HCT116 (cell line): Measurements from ENCODE around the gene BUB3. TPM values are rescaled to one million over a fixed set of nuclear protein-coding genes. Genes with fewer than 3 reads are reported as not detected.

Source experiments
- ATAC-seq: fragments of 200-7000 bp; cut with Tn5 transposase; 2 replicates; pipeline ENCODE4 v1.9.1; 2020; ENCODE audit warnings: mild to moderate bottlenecking, moderate library complexity
- BruUV-seq: library from RNA; stranded (reverse); fragments of 400-500 nt; replicated peaks from 2 replicates; lab custom pipeline; 2021; lab: Mats Ljungman, UMichigan
- CTCF ChIA-PET: fragments of 300-600 bp; sonication (Branson Sonifier 250); formaldehyde crosslinking; loops from one replicate; lab custom pipeline; 2021; ENCODE audit warnings: antibody characterized with exemption; lab: Charles Lee
- POLR2A ChIA-PET: fragments of 300-600, 350-600 bp; sonication (Branson Sonifier 250); formaldehyde crosslinking; loops from one replicate; lab custom pipeline; 2021; ENCODE audit warnings: antibody characterized with exemption; lab: Charles Lee
- RAD21 ChIA-PET, 2 experiments: fragments of 300-600 bp; sonication (Branson Sonifier 250); formaldehyde crosslinking; loops; one replicate each; lab custom pipeline; 2023; ENCODE audit warnings: low total read pairs in 2 of 2; ENCODE audit not compliant: uncharacterized antibody in 2 of 2, unreplicated experiment in 2 of 2, low non-redundant PET in 1 of 2; lab: Charles Lee
- DNase-seq: peaks from one replicate; pipeline ENCODE4 v3.0.0-alpha.2; 2010; ENCODE audit warnings: low read depth, low spot score
- H2AFZ ChIP-seq: fragments of 200-600 bp; shearing (Covaris generic), sonication (generic); 2 replicates; pipeline ENCODE4 v1.6.1; 2017; ENCODE audit warnings: low read depth, mixed run types, mixed read lengths, antibody characterized with exemption, low read length; ENCODE audit not compliant: poor library complexity, severe bottlenecking
- H3K27ac ChIP-seq: 2 replicates; pipeline ENCODE4 v1.5.1; 2012; ENCODE audit warnings: low read depth, low read length
- H3K27me3 ChIP-seq: fragments of 200-600 bp; sonication (generic); 2 replicates; pipeline ENCODE4 v1.6.1; 2016; ENCODE audit warnings: mixed run types, low read length, mixed read lengths; ENCODE audit not compliant: insufficient read depth
- H3K36me3 ChIP-seq, 2 experiments: fragments of 200-500 bp in 1 of 2; fragments of 200-600 bp in 1 of 2; sonication (Bioruptor generic) in 1 of 2; sonication (generic) in 1 of 2; 2 replicates each; pipeline versions ENCODE4 v1.5.1 to v1.6.1; 2014 to 2016; ENCODE audit warnings: low read length in 2 of 2, inconsistent platforms in 1 of 2, mixed read lengths in 1 of 2, mixed run types in 1 of 2; ENCODE audit not compliant: insufficient read depth in 2 of 2, control insufficient read depth in 1 of 2
- H3K4me1 ChIP-seq, 2 experiments: fragments of 200-600 bp in 1 of 2; sonication (generic) in 1 of 2; 2 replicates each; pipeline versions ENCODE4 v1.5.1 to v1.6.1; 2012 to 2017; ENCODE audit warnings: low read length in 2 of 2, inconsistent platforms in 1 of 2, mild to moderate bottlenecking in 1 of 2, mixed read lengths in 1 of 2, mixed run types in 1 of 2, moderate library complexity in 1 of 2; ENCODE audit not compliant: insufficient read depth in 2 of 2, control insufficient read depth in 1 of 2
- H3K4me2 ChIP-seq: fragments of 200-600 bp; sonication (generic); 2 replicates; pipeline ENCODE4 v1.6.1; 2017; ENCODE audit warnings: mixed run types, low read length, mixed read lengths
- H3K4me3 ChIP-seq, 2 experiments: fragments of 200-600 bp in 1 of 2; sonication (generic) in 1 of 2; replicated peaks in 1 of 2; 2 replicates each; pipeline ENCODE4 v1.5.1; 2011 to 2016; ENCODE audit warnings: low read length in 2 of 2, control low read depth in 1 of 2, low read depth in 1 of 2, mild to moderate bottlenecking in 1 of 2, mixed read lengths in 1 of 2, mixed run types in 1 of 2
- H3K79me2 ChIP-seq: fragments of 200-600 bp; sonication (generic); 2 replicates; pipeline ENCODE4 v1.6.1; 2017; ENCODE audit warnings: mild to moderate bottlenecking, mixed run types, low read length, moderate library complexity, mixed read lengths; ENCODE audit not compliant: insufficient read depth
- H3K9ac ChIP-seq: fragments of 200-600 bp; sonication (generic); 2 replicates; pipeline ENCODE4 v1.6.1; 2016; ENCODE audit warnings: low read length, mixed read lengths
- H3K9me2 ChIP-seq: fragments of 200-600 bp; sonication (generic), shearing (Covaris generic); 2 replicates; pipeline ENCODE4 v1.6.1; 2017; ENCODE audit warnings: mixed run types, mild to moderate bottlenecking, moderate library complexity; ENCODE audit not compliant: insufficient read depth
- H3K9me3 ChIP-seq, 2 experiments: fragments of 200-500 bp in 1 of 2; fragments of 200-600 bp in 1 of 2; sonication (Bioruptor generic) in 1 of 2; sonication (generic) in 1 of 2; 2 replicates each; pipeline ENCODE4 v1.6.1; 2014 to 2017; ENCODE audit warnings: low read length in 2 of 2, mixed read lengths in 2 of 2, inconsistent platforms in 1 of 2, low read depth in 1 of 2, mild to moderate bottlenecking in 1 of 2, mixed run types in 1 of 2, moderate library complexity in 1 of 2; ENCODE audit not compliant: control insufficient read depth in 1 of 2, insufficient read depth in 1 of 2
- H4K20me1 ChIP-seq: fragments of 200-600 bp; sonication (generic), shearing (Covaris generic); 2 replicates; pipeline ENCODE4 v1.6.1; 2017; ENCODE audit warnings: mixed run types, mild to moderate bottlenecking, moderate library complexity; ENCODE audit not compliant: insufficient read depth
- CEBPB ChIP-seq: IDR thresholded peaks from 2 replicates; pipeline ENCODE4 v1.6.1; 2012; ENCODE audit warnings: low read depth
- CTCF ChIP-seq, 3 experiments: fragments of 200-600 bp in 1 of 3; sonication (generic) in 1 of 3; IDR thresholded peaks in 2 of 3; conservative IDR thresholded peaks in 1 of 3; 2 replicates each; pipeline ENCODE4 v1.5.1; 2012 to 2017; ENCODE audit warnings: low read depth in 2 of 3, low read length in 2 of 3, antibody characterized with exemption in 1 of 3, borderline replicate concordance in 1 of 3, control low read depth in 1 of 3, mild to moderate bottlenecking in 1 of 3, mixed read lengths in 1 of 3, mixed run types in 1 of 3, moderate library complexity in 1 of 3; ENCODE audit not compliant: insufficient read depth in 1 of 3
- RAD21 ChIP-seq: IDR thresholded peaks from 2 replicates; pipeline ENCODE4 v1.6.1; 2012; ENCODE audit warnings: low read depth, mild to moderate bottlenecking
- ZFX ChIP-seq: fragments of 450-650 bp; IDR thresholded peaks from 2 replicates; pipeline ENCODE4 v1.6.1; 2017
- intact Hi-C: fragments of 100-400 bp; cut with micrococcal nuclease; formaldehyde crosslinking; loops from 2 replicates; pipeline ENCODE4 v1.10.0; 2022
- total RNA-seq: library from RNA; stranded (reverse); gene quantifications from one replicate; pipeline ENCODE4 v1.2.1, GENCODE V29; 2021; ENCODE audit not compliant: unreplicated experiment
- TF ChIP-seq, protein P1 (sequence below): IDR thresholded peaks from 2 replicates; pipeline ENCODE4 v1.6.1; 2012
- TF ChIP-seq, protein P2 (sequence below): IDR thresholded peaks from 2 replicates; pipeline ENCODE4 v1.6.1; 2012; ENCODE audit warnings: low read depth
- TF ChIP-seq, protein P3 (sequence below): IDR thresholded peaks from 2 replicates; pipeline ENCODE4 v1.6.1; 2011; ENCODE audit warnings: mild to moderate bottlenecking, low read length, moderate library complexity; ENCODE audit not compliant: insufficient replicate concordance; ENCODE audit errors: extremely low read depth

The BUB3 gene
- total RNA-seq, 1 experiment from 2014 or later = 271 TPM

- Histone ChIP-seq H3K27ac (no peak overlapping the region), H3K4me3 (no peak overlapping the region), H3K27me3 (no peaks in the 10 kb centered on the region), H3K9me2 (no peaks in the 10 kb centered on the region), H3K36me3 (no peaks in the 10 kb centered on the region), H3K4me2 (no peak overlapping the region), H3K79me2 (no peaks in the 10 kb centered on the region), H3K9ac (no peak overlapping the region), H3K9me3 (no peaks in the 10 kb centered on the region), H2AFZ (no peak overlapping the region), H4K20me1 (no peaks in the 10 kb centered on the region), H3K4me1 (no peaks in the 10 kb centered on the region)
- intact Hi-C loops = no loop called here
- CTCF ChIA-PET = interaction anchor here (1.0 kb wide), 1 partner anchor 8 kb away, joined by 4 read pairs; the partner anchor contains the start of gene BUB3
- no TSS peak for BruUV-seq
- DNase-seq (no peak), ATAC-seq (no peak)
- RAD21 ChIA-PET = no interaction called here
- POLR2A ChIA-PET = interaction anchor here (0.7 to 1.7 kb wide), 2 partner anchors 8 to 418 kb away, joined by 3 to 6 read pairs; partner anchors contain the start of gene BUB3
- TF ChIP-seq, protein P1, sequence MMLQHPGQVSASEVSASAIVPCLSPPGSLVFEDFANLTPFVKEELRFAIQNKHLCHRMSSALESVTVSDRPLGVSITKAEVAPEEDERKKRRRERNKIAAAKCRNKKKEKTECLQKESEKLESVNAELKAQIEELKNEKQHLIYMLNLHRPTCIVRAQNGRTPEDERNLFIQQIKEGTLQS = no peak
- TF ChIP-seq CTCF (IDR thresholded peaks at IDR 0.05 in 2 of 3, conservative IDR thresholded peaks at IDR 0.05 in 1 of 3; ENCODE audit: borderline replicate concordance in 1 of 3, insufficient read depth in 1 of 3, low read depth in 2 of 3, low read length in 2 of 3) = no peak
- TF ChIP-seq, protein P2, sequence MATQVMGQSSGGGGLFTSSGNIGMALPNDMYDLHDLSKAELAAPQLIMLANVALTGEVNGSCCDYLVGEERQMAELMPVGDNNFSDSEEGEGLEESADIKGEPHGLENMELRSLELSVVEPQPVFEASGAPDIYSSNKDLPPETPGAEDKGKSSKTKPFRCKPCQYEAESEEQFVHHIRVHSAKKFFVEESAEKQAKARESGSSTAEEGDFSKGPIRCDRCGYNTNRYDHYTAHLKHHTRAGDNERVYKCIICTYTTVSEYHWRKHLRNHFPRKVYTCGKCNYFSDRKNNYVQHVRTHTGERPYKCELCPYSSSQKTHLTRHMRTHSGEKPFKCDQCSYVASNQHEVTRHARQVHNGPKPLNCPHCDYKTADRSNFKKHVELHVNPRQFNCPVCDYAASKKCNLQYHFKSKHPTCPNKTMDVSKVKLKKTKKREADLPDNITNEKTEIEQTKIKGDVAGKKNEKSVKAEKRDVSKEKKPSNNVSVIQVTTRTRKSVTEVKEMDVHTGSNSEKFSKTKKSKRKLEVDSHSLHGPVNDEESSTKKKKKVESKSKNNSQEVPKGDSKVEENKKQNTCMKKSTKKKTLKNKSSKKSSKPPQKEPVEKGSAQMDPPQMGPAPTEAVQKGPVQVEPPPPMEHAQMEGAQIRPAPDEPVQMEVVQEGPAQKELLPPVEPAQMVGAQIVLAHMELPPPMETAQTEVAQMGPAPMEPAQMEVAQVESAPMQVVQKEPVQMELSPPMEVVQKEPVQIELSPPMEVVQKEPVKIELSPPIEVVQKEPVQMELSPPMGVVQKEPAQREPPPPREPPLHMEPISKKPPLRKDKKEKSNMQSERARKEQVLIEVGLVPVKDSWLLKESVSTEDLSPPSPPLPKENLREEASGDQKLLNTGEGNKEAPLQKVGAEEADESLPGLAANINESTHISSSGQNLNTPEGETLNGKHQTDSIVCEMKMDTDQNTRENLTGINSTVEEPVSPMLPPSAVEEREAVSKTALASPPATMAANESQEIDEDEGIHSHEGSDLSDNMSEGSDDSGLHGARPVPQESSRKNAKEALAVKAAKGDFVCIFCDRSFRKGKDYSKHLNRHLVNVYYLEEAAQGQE = no peak
- TF ChIP-seq, protein P3, sequence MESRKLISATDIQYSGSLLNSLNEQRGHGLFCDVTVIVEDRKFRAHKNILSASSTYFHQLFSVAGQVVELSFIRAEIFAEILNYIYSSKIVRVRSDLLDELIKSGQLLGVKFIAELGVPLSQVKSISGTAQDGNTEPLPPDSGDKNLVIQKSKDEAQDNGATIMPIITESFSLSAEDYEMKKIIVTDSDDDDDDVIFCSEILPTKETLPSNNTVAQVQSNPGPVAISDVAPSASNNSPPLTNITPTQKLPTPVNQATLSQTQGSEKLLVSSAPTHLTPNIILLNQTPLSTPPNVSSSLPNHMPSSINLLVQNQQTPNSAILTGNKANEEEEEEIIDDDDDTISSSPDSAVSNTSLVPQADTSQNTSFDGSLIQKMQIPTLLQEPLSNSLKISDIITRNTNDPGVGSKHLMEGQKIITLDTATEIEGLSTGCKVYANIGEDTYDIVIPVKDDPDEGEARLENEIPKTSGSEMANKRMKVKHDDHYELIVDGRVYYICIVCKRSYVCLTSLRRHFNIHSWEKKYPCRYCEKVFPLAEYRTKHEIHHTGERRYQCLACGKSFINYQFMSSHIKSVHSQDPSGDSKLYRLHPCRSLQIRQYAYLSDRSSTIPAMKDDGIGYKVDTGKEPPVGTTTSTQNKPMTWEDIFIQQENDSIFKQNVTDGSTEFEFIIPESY = no peak
- no peak for TF ChIP-seq CEBPB
- TF ChIP-seq ZFX = no peak
- no peak for TF ChIP-seq RAD21
Measured at GRCh38 chr10:123146013-123146893, 7.9 kb upstream of the BUB3 start.
